Activated naive CD8-positive, alpha-beta T cell treated with anti-CD3 and anti-CD28 coated beads, Interleukin-2, amount 50 U/mL, for 24 hours (primary cell): ENCODE data around the gene SUSD1.

Experiments
- ATAC-seq: fragments of 150-1000 bp; cut with Tn5 transposase; one replicate; pipeline ENCODE4 v1.10.0; 2021
- DNase-seq: peaks from one replicate; pipeline ENCODE4 v3.0.0; 2021
- H3K27ac Mint-ChIP-seq: one replicate; pipeline ENCODE4 v1.8.0; 2021; ENCODE audit warnings: mild to moderate bottlenecking, mixed read lengths
- H3K27me3 Mint-ChIP-seq: one replicate; pipeline ENCODE4 v1.8.0; 2021; ENCODE audit warnings: mixed read lengths
- H3K36me3 Mint-ChIP-seq: one replicate; pipeline ENCODE4 v1.8.0; 2021; ENCODE audit warnings: low read depth, mixed read lengths
- H3K4me1 Mint-ChIP-seq: one replicate; pipeline ENCODE4 v1.8.0; 2021; ENCODE audit warnings: mixed read lengths
- H3K4me3 Mint-ChIP-seq: one replicate; pipeline ENCODE4 v1.8.0; 2021; ENCODE audit warnings: mild to moderate bottlenecking, moderate library complexity, mixed read lengths
- H3K9me3 Mint-ChIP-seq: one replicate; pipeline ENCODE4 v1.8.0; 2021; ENCODE audit warnings: mixed read lengths

The SUSD1 gene

DNA sequence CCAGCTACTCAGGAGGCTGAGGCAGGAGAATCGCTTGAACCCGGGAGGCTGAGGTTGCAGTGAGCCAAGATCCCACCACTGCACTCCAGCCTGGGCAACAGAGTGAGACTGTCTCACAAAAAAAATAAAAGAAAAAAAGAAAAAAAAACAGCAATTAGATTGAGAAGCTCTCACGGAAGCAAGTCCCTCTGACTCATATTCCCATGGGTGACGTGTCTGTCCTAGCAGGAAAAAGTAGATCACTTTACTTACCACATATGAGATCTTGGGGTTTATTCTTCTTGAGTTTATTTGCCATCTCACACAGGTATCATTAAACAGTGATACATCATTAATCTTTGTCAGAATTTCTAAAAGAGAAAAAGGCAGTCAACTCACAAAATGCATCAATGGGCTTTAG is 62.6 kb downstream of the SUSD1 start:
- Mint-ChIP-seq H3K9me3 (no peaks in the 10 kb centered on the region), H3K27ac (no peak overlapping the region), H3K4me1 (peaks cover 5% of the 10 kb centered on the region), H3K36me3 (peaks cover 4% of the 10 kb centered on the region), H3K4me3 (no peak overlapping the region), H3K27me3 (no peaks in the 10 kb centered on the region)
- DNase-seq (no peak), ATAC-seq (no peak)

GRCh38 chr9:112111461-112111860 is 63.6 kb downstream of the SUSD1 start:
- Mint-ChIP-seq H3K36me3 (peaks cover 4% of the 10 kb centered on the region), H3K27me3 (no peaks in the 10 kb centered on the region), H3K4me3 (no peak overlapping the region), H3K4me1 (peaks cover 5% of the 10 kb centered on the region), H3K9me3 (no peaks in the 10 kb centered on the region), H3K27ac (no peak overlapping the region)
- DNase-seq (no peak), ATAC-seq (no peak)

DNA sequence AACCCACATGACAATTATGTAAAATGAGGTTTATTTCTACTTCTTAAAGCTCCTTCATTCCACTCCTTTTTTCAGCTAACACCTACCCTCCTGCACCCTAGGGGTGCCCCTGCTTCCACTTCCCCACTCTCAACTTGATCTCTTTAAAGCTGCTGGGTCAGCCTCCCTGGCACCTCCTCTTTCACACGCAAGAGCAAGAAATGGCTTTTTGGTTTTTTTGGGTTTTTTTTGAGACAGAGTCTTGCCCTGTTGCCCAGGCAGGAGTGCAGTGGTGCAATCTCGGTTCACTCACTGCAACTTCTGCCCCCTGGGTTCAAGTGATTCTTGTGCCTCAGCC is 64.4 kb downstream of the SUSD1 start:
- no peak for DNase-seq
- H3K27me3 Mint-ChIP-seq: no peaks in the 10 kb centered on the region
- ATAC-seq: no peak
- H3K36me3 Mint-ChIP-seq: peaks cover 4% of the 10 kb centered on the region
- H3K4me1 Mint-ChIP-seq: peaks cover 5% of the 10 kb centered on the region
- no peaks in the 10 kb centered on the region for H3K9me3 Mint-ChIP-seq
- H3K27ac Mint-ChIP-seq: no peak overlapping the region
- no peak overlapping the region for H3K4me3 Mint-ChIP-seq

GRCh38 chr9:112110094-112110776 is 64.9 kb downstream of the SUSD1 start:
- no peaks in the 10 kb centered on the region for H3K27me3 Mint-ChIP-seq
- no peak for DNase-seq
- no peak for ATAC-seq
- H3K27ac Mint-ChIP-seq: no peak overlapping the region
- H3K9me3 Mint-ChIP-seq: no peaks in the 10 kb centered on the region
- no peak overlapping the region for H3K4me3 Mint-ChIP-seq
- H3K4me1 Mint-ChIP-seq: peaks cover 5% of the 10 kb centered on the region
- peaks cover 4% of the 10 kb centered on the region for H3K36me3 Mint-ChIP-seq

DNA sequence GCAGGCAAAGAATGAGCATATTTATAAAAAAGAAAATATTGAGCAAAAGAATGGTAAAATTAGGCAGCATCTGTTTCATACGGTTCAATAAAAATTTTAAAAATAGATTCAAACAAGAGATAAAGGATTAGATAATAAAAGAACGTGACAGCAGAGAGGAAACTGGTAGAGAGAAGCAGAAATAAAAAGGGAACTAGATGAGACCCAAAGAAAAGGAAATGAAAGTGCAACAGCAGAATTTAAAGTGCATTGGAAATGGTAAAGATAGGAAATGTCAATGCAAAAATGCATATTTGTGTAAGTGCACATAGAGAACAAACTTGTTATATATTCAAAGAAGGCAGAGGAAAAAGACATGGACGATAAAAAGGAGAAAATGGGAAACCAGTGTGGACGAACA is 70.2 kb downstream of the SUSD1 start:
- ATAC-seq: no peak

GRCh38 chr9:112104401-112104800 is 70.7 kb downstream of the SUSD1 start:
- Mint-ChIP-seq H3K4me3 (no peak overlapping the region), H3K4me1 (peaks cover 5% of the 10 kb centered on the region), H3K9me3 (no peaks in the 10 kb centered on the region), H3K27me3 (no peaks in the 10 kb centered on the region), H3K27ac (no peak overlapping the region), H3K36me3 (no peaks in the 10 kb centered on the region)
- ATAC-seq (no peak), DNase-seq (no peak)

More for the DNA sequence above, 70.2 kb downstream of the SUSD1 start:
- H3K4me3 Mint-ChIP-seq: no peak overlapping the region
- H3K4me1 Mint-ChIP-seq: peaks cover 5% of the 10 kb centered on the region
- no peaks in the 10 kb centered on the region for H3K27me3 Mint-ChIP-seq
- no peaks in the 10 kb centered on the region for H3K9me3 Mint-ChIP-seq
- no peak for DNase-seq
- no peaks in the 10 kb centered on the region for H3K36me3 Mint-ChIP-seq
- H3K27ac Mint-ChIP-seq: no peak overlapping the region

GRCh38 chr9:112103405-112103804 is 71.7 kb downstream of the SUSD1 start:
- Mint-ChIP-seq H3K27me3 (no peaks in the 10 kb centered on the region), H3K9me3 (no peaks in the 10 kb centered on the region), H3K4me1 (peaks cover 6% of the 10 kb centered on the region)

GRCh38 chr9:112097712-112098688 is 77.1 kb downstream of the SUSD1 start:
- DNase-seq: peak; percentile 68
- Mint-ChIP-seq H3K4me3 (no peak overlapping the region), H3K36me3 (no peaks in the 10 kb centered on the region), H3K9me3 (no peaks in the 10 kb centered on the region), H3K27me3 (no peaks in the 10 kb centered on the region), H3K27ac (no peak overlapping the region), H3K4me1 (peaks cover 29% of the 10 kb centered on the region)
- peak; percentile 84 for ATAC-seq

More at GRCh38 chr9:112103405-112103804, 71.7 kb downstream of the SUSD1 start:
- ATAC-seq (no peak), DNase-seq (no peak)
- H3K27ac Mint-ChIP-seq: no peak overlapping the region
- no peak overlapping the region for H3K4me3 Mint-ChIP-seq
- no peaks in the 10 kb centered on the region for H3K36me3 Mint-ChIP-seq

- Mint-ChIP-seq H3K27ac (peak overlapping the region; percentile 33), H3K4me3 (peak overlapping the region; percentile 5), H3K4me1 (peaks cover 29% of the 10 kb centered on the region), H3K36me3 (no peaks in the 10 kb centered on the region), H3K9me3 (no peaks in the 10 kb centered on the region), H3K27me3 (no peaks in the 10 kb centered on the region)
- ATAC-seq (no peak), DNase-seq (no peak)
These were observed 80.0 kb downstream of the SUSD1 start for GRCh38 chr9:112094948-112095681.

- H3K36me3 Mint-ChIP-seq: no peaks in the 10 kb centered on the region
- H3K9me3 Mint-ChIP-seq: no peaks in the 10 kb centered on the region
- no peak overlapping the region for H3K4me3 Mint-ChIP-seq
- H3K27ac Mint-ChIP-seq: peak overlapping the region; percentile 8
- no peak for DNase-seq
- H3K4me1 Mint-ChIP-seq: peaks cover 29% of the 10 kb centered on the region
- no peaks in the 10 kb centered on the region for H3K27me3 Mint-ChIP-seq
- no peak for ATAC-seq
These were observed 80.9 kb downstream of the SUSD1 start for GRCh38 chr9:112094241-112094640.

DNA sequence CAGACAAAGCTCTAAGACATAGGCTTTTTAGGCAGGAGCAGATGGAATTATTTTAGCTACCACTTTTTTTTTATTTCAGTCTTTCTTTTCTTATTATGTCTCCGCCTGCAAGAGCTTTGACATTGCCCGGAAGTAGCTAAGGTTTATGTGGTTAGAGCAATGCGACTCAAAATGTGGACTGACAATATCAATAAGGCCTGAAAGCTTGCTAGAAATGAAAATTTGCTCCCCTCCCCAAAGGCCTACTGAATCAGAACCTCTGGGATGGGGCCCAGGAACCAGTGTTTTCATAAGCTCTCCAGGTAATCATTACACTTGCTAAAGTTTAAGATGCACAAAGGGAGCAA is 81.3 kb downstream of the SUSD1 start:
- no peak overlapping the region for H3K4me3 Mint-ChIP-seq
- no peaks in the 10 kb centered on the region for H3K27me3 Mint-ChIP-seq
- H3K9me3 Mint-ChIP-seq: no peaks in the 10 kb centered on the region
- no peak for DNase-seq
- ATAC-seq: no peak
- peaks cover 29% of the 10 kb centered on the region for H3K4me1 Mint-ChIP-seq
- no peak overlapping the region for H3K27ac Mint-ChIP-seq
- H3K36me3 Mint-ChIP-seq: no peaks in the 10 kb centered on the region

- no peak overlapping the region for H3K27ac Mint-ChIP-seq
- no peaks in the 10 kb centered on the region for H3K9me3 Mint-ChIP-seq
- no peak overlapping the region for H3K4me3 Mint-ChIP-seq
- H3K36me3 Mint-ChIP-seq: no peaks in the 10 kb centered on the region
- no peak for ATAC-seq
- H3K4me1 Mint-ChIP-seq: peaks cover 28% of the 10 kb centered on the region
- no peak for DNase-seq
- no peaks in the 10 kb centered on the region for H3K27me3 Mint-ChIP-seq
These were observed 81.8 kb downstream of the SUSD1 start for GRCh38 chr9:112093147-112093869.

DNA sequence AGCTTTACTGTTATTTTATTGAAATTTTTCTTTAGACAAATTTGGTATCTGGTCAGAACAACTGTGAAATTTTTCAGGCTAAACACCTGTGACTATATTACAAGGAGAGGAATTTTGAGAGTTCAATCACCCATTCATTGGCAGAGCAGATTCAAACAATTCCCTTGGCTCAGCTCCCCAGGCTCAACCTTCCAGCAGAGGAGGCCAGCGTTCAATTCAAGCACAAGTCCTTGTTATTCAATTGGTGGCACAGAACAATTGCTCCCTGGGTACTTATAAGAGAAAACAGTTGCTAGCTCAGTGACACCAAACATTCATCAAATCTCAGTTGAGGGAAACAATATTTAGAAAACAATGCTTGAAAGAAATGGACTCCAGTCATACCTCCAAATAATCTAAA is 83.3 kb downstream of the SUSD1 start:
- peaks cover 26% of the 10 kb centered on the region for H3K4me1 Mint-ChIP-seq
- H3K27ac Mint-ChIP-seq: no peak overlapping the region
- no peak for DNase-seq
- no peaks in the 10 kb centered on the region for H3K9me3 Mint-ChIP-seq
- H3K27me3 Mint-ChIP-seq: no peaks in the 10 kb centered on the region
- H3K4me3 Mint-ChIP-seq: no peak overlapping the region
- H3K36me3 Mint-ChIP-seq: no peaks in the 10 kb centered on the region
- ATAC-seq: no peak

GRCh38 chr9:112087506-112087905 is 87.6 kb downstream of the SUSD1 start:
- DNase-seq (no peak), ATAC-seq (no peak)
- peaks cover 2% of the 10 kb centered on the region for H3K4me1 Mint-ChIP-seq
- H3K27me3 Mint-ChIP-seq: no peaks in the 10 kb centered on the region
- H3K9me3 Mint-ChIP-seq: no peaks in the 10 kb centered on the region
- H3K36me3 Mint-ChIP-seq: no peaks in the 10 kb centered on the region
- no peak overlapping the region for H3K4me3 Mint-ChIP-seq
- no peak overlapping the region for H3K27ac Mint-ChIP-seq
